H54 (cell line): ENCODE data around the gene DYSF.

Experiments used
- DNase-seq: peaks from one replicate; pipeline ENCODE4 v3.0.0; 2011; ENCODE audit warnings: low spot score, mixed read lengths; ENCODE audit not compliant: insufficient read length
- FAIRE-seq: peaks from 3 replicates; lab custom pipeline; 2011; peaks lifted over from hg19 to GRCh38; lab: Jason Lieb, UNC
- POLR2A ChIP-seq: IDR thresholded peaks from 2 replicates; pipeline ENCODE4 v1.6.1; 2011; ENCODE audit warnings: low read depth, mild to moderate bottlenecking, low read length

DYSF gene

DNA sequence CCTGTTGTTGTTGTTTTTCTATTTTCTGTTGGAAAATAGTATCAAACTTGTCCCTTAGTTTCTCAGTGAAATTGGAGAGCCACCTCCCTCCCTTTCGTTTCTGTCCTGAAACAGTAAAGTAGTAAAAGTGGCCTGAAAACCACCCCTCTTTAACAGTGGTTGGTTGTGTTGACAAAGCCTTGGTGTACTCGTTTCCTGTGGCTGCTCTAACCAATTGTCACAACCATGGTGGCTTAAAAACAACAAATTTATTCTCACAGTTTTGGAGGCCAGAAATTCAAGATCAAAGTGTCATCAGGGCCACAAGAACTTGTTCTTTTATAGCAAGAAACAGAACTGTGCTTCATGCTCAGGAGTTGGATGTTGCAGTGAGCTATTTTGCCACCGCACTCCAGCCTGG, 4.0 kb upstream of the DYSF start:
- DNase-seq: no peak
- FAIRE-seq: no peak

DNA sequence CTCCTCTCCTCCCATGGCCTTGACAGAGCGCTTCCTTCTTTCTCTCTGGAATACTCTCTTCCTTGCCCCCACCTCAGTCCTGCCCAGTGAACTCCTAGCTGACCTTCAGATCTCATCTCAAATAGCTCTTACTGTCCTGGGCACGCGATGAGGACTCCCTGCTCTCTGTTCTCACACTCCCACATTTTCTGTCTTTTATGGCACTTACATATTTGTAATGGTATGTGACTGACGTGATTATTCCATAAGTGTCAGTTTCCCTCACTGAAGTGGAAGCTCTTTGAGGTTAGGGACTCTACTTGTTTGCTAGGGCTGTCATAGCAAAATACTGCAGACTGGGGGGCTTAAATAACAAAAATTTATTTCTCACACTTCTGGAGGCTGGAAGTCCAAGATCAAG, 1.7 kb upstream of the DYSF start:
- no peak for FAIRE-seq
- TF ChIP-seq POLR2A: no peak
- no peak for DNase-seq

More for the DNA sequence above, 4.0 kb upstream of the DYSF start:
- no peak for TF ChIP-seq POLR2A

DNA sequence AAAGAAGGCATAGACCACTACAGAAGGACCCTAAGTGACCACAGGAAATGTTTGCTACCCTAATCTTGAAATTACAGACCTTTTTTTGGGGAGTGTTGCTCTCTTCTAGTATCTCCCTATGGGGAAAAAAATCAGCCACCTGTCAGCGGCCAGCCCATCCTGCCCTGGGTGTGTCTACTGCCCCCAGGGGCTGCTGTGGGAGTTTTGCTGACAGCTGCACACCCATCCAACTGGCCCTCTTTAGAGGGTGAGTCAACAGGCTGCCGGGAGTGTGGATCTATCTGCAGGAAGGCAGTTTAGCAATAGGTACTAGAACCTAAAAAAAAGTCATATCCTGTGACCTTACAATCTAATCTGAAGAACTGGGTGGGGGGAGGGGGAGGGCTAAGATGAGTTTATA, 796 bp upstream of the DYSF start:
- no peak for FAIRE-seq
- TF ChIP-seq POLR2A: no peak
- DNase-seq: peak; percentile 75

DNA sequence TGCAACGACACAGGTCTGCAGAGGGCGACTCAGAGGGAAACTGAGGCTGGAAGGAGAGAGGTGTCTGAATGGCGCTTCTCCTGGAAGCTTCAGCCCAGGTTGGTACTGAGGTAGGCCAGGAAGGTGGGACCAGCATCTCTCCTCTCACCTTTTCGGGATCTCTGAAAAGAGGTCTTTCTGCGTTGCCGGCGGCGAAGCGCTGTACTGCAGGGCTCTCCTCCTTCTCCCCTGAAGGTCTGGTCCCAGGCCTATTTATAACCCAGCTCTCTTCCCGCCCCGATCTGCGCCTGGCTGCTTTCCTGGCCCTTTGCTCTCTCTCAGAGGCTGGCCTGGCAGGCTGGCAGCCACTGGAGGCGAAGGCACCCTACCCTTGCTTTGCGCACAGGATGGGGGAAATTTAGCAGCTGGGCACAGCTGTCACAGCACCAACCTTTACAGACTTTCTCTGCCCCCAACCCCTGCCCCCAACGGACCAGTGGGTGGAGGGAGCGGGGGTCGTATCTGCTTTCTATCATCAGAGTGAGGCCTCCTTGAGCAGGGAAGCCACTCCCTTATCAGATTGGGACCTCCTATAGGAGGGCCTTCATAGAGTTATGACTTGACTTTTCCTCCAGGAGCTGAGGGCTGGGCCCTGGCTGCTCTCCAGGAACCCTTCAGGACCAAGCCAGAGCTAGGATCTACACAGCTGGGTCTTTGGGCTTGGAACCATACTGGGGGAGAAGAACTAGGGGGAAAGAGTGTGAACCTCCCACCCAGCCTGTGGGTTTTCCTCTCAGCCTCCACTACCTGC, 1.1 kb downstream of the DYSF start:
- DNase-seq (no peak), FAIRE-seq (no peak)
- no peak for TF ChIP-seq POLR2A

DNA sequence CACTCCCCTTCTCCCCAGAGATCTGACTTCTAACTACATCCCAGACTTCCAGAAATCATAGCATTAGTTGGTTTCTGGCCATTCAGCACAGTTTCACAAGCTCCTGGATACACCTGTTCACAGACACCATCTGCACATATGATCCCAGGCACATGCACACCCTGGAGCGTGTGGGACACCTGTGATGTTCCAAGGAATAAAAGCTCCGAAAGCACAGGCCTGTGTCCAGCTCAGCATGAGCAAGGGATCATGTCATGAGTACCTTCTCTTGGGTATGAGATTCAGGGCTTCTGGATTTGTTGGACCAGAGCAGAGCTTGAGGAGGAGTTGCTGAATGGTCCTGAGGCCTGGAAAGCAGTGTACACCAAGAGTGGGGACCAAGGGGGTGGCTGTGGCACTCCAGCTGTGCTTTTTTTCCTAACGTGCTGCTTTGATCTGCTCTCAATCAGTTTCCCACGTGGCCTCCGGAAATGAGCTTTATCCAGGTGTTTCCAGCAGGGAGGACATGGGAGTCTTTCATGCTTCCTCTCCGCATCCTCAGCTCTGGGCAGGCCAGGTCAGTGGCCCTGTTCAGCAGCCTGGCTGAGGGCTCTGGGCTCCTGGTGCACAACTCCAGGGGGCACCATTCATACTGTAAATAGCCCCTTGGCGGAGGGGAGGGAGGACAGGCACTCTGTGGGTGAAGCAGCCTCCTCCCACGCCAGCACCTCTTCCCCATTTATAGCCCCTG, 1.8 kb downstream of the DYSF start:
- TF ChIP-seq POLR2A: no peak
- no peak for FAIRE-seq
- DNase-seq: no peak

DNA sequence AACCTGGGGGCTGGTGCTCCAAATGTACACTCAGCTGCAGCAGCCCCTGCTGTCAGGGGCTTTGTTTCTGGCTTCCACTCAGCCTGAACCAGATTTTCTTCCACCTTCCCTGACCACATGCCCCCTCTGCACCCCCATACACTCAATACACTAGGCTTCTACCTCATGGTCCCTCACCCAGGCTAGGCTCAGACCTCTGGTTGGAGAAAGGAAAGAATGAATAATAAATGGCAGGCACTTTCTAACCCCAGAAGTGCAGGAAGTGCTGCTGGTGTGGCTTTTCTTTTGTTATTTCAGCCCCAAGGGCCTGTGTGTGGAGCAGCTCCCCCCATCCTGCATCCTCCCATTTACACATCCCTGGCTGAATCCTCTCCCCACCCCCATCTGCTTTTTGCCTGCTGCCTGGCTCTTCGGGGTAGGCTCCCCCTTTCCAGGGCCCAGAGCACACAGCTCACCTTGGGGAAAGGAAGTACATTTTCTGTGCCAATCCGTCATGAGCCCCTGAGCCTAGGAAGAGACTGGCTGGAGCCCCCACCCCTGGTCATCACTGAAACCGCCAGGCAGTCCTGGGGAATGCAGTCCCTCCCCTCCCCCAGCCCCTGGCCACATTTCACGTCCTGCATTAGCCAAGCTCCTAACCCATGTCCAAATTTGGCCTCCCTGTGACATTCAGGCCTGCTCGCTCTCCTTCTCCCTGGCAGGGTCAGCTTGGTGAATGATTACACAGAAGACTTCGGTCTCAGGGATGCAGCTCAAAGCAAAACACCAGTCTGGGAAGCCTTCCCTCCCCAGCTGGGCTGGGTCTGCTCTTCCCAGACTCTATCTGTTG, 2.6 kb downstream of the DYSF start:
- no peak for FAIRE-seq
- DNase-seq: no peak
- TF ChIP-seq POLR2A: no peak

DNA sequence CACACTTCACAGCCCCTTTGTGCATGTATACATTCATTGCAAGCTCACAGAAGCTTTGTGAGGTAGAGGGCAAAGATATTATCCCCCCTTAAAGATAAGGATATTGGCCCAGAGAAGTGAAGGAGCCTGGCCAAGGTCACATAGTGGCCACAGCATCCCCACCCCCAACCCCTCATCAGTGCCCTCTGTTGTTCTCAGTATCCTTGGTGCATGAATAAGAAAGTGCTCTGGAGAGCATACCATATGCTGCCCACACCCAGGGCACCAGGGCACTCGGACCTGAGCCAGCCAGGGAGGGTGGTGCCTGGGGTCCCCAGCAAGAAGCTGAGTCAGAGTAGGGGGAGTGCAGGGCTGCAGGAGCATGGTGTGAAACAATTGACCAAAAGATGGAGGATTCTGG, 3.3 kb downstream of the DYSF start:
- TF ChIP-seq POLR2A: no peak
- DNase-seq (no peak), FAIRE-seq (no peak)

DNA sequence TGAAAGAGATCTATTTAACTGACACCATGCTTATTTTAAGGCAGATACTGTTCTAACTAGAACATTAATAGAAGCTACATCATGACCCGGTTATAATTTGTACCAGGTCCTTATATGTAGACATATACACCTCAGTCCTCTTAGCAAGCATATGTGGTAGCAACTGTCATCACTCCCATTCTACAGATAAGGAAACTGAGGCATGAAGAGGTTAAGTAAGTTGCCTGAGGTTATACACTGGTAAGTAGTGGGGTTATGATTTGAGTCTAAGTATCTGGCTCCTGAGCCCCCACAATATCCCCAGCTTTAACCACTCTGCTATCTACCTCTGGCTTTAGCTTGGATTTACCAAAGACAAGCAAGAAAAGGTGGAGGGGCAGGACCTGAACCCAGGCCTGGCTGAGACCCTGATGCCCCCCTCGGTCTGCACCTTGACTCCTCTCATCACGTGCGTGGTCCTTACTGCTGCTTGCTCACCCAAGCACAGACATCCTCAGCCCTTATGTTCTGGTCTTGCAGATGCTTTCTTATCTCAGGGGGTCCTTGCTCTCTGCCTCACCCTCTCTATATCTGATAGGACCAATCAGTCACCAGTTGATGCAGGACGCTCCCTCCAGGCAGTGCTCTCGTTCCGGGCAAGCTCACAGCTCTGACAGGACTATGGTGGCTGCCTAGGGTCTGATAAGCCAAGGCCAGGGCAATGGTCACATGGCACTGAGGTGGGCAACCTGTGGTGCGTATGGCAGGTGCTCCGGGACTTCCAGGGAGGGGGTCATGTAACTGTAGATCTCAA, 4.0 kb downstream of the DYSF start:
- FAIRE-seq (no peak), DNase-seq (no peak)
- TF ChIP-seq POLR2A: no peak

DNA sequence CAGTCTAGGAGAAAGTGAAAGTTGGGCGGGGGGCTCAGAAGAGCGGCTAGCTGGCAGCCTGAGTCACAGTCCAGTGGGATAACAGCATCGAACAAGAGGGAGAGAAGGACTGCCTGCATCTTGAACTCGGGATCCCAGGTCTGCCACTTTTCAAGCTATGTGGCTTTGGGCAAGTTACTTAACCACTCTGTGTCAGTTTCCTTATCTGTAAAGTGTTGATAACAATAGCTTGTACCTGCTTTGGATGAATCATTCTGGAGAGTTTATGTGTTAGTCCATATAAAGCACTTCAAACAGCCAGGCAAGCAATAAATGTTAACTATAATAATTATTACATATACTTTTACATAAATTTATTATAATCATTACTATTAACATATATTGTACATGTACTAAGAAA, 4.6 kb downstream of the DYSF start:
- DNase-seq (no peak), FAIRE-seq (no peak)
- no peak for TF ChIP-seq POLR2A

DNA sequence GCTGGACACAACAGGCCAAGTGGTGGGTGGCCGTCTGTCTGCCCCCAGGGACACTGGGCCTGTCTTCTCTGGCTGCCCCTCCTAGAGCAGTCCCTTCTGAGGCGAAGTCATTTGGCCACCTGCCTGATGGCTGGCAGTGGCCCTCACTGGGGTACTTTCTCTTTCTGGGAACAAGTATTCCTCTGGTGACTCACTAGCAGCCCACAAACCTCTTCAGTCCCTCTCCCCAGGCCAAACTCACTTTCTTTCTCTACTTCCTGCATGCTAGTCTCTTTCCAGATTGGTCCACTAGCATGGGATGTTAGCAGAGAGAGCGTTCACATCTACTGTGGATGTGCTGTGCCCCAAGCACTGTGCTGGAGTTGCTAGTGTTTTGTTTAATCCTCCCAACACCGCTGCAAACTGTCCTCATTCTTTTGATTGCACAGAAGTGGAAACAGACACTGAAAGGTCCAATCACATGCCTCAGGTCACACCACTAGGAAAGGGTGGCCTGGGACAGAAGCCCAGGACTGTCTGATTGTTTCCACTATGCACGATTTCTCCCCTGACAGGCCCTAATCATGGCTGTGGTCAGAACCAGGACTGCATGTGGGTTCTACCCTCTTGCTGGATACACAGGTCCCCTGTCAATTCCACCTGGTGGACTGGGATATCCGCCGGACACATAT, 5.2 kb downstream of the DYSF start:
- no peak for TF ChIP-seq POLR2A
- FAIRE-seq: no peak
- DNase-seq: peak; percentile 59

DNA sequence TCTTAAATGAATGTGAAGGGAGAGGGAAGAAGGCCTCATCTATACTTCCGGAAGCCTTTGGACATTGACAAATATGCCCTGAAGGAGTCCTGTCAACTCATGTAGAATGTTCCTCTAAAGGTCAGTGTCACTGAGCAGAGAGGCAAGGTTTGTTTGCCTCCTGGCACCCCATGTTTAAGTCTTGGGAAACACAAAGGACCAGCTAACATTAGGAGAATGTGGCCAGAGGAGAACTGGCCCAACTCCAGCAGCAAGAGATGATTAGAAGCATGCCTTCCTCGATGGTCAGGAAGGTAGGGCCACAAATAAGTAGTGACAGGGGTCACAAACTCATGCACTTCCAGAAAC, 5.7 kb downstream of the DYSF start:
- no peak for TF ChIP-seq POLR2A
- DNase-seq: no peak
- no peak for FAIRE-seq

DNA sequence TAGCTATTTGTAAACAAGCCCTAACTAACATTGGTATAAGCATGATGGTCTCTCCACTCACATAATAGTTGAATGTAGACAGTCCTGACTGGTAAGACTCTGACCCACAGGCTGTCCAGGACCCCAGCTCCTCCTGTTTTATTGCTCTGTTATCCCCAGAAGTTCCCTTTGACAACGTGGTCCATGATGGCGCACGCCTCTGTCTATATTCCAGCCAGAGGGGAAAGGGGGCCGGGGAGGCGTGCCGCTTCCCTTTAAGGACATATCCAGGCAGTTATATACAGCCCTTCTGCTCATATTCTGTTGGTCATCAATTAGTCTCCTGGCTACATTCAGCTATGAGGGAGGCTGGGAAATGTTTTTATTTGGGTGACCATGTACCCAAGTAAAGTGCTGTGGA, 6.7 kb downstream of the DYSF start:
- FAIRE-seq (no peak), DNase-seq (no peak)
- TF ChIP-seq POLR2A: no peak
